Epithelial cell of esophagus (primary cell): Measurements from ENCODE around the gene ATP8B4.

Source experiments
- DNase-seq: peaks from one replicate; pipeline ENCODE4 v3.0.0; 2010; ENCODE audit warnings: low read depth
- H3K4me3 ChIP-seq: 2 replicates; pipeline ENCODE4 v1.5.1; 2011; ENCODE audit warnings: mild to moderate bottlenecking, low read length, control low read depth
- CTCF ChIP-seq: IDR thresholded peaks from 2 replicates; pipeline ENCODE4 v1.5.1; 2011; ENCODE audit warnings: low read depth, mild to moderate bottlenecking, low read length, control low read depth, inconsistent platforms; ENCODE audit not compliant: insufficient read depth; ENCODE audit errors: missing control alignments

The ATP8B4 gene

GRCh38 chr15:50065279-50065678 lies 53.8 kb downstream of the ATP8B4 start:
- no peak for DNase-seq
- TF ChIP-seq CTCF: no peak
- no peak overlapping the region for H3K4me3 ChIP-seq

GRCh38 chr15:50064673-50065072 lies 54.4 kb downstream of the ATP8B4 start:
- H3K4me3 ChIP-seq: no peak overlapping the region
- DNase-seq: no peak
- no peak for TF ChIP-seq CTCF

- DNase-seq: no peak
- no peak for TF ChIP-seq CTCF
- H3K4me3 ChIP-seq: no peak overlapping the region
Observed at GRCh38 chr15:50063226-50063625, 55.8 kb downstream of the ATP8B4 start.

- H3K4me3 ChIP-seq: no peak overlapping the region
- DNase-seq: no peak
- TF ChIP-seq CTCF: no peak
Observed at GRCh38 chr15:50061503-50061902, 57.5 kb downstream of the ATP8B4 start.

- no peak for DNase-seq
- H3K4me3 ChIP-seq: no peak overlapping the region
Observed at GRCh38 chr15:50059883-50060282, 59.1 kb downstream of the ATP8B4 start.

GRCh38 chr15:50059203-50059772 lies 59.7 kb downstream of the ATP8B4 start:
- no peak overlapping the region for H3K4me3 ChIP-seq
- no peak for DNase-seq
- TF ChIP-seq CTCF: no peak

More at GRCh38 chr15:50059883-50060282, 59.1 kb downstream of the ATP8B4 start:
- no peak for TF ChIP-seq CTCF

- no peak overlapping the region for H3K4me3 ChIP-seq
- no peak for DNase-seq
- no peak for TF ChIP-seq CTCF
Observed at GRCh38 chr15:50057905-50058639, 61.0 kb downstream of the ATP8B4 start.
